SU-DHL-6 (cell line): ENCODE data around the gene WWOX.

Experiments
- EZH2phosphoT487 ChIP-seq: fragments of 200-600 bp; sonication (generic), shearing (Covaris generic); conservative IDR thresholded peaks from 2 replicates; pipeline ENCODE4 v1.6.1; 2018; ENCODE audit warnings: mild to moderate bottlenecking, antibody characterized with exemption, low read length, moderate library complexity, mixed read lengths
- TF ChIP-seq, protein P1 (sequence below): fragments of 200-600 bp; sonication (generic); IDR thresholded peaks from one replicate; pipeline ENCODE4 v1.5.1; 2017; ENCODE audit warnings: antibody characterized with exemption, mild to moderate bottlenecking, low read length, moderate library complexity; ENCODE audit not compliant: insufficient read depth, poor library complexity, severe bottlenecking

DNA sequence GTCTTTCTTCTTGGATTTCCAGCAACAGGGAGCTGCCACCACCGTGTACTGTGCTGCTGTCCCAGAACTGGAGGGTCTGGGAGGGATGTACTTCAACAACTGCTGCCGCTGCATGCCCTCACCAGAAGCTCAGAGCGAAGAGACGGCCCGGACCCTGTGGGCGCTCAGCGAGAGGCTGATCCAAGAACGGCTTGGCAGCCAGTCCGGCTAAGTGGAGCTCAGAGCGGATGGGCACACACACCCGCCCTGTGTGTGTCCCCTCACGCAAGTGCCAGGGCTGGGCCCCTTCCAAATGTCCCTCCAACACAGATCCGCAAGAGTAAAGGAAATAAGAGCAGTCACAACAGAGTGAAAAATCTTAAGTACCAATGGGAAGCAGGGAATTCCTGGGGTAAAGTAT, 1112.1 kb downstream of the WWOX start:
- TF ChIP-seq, protein P1, sequence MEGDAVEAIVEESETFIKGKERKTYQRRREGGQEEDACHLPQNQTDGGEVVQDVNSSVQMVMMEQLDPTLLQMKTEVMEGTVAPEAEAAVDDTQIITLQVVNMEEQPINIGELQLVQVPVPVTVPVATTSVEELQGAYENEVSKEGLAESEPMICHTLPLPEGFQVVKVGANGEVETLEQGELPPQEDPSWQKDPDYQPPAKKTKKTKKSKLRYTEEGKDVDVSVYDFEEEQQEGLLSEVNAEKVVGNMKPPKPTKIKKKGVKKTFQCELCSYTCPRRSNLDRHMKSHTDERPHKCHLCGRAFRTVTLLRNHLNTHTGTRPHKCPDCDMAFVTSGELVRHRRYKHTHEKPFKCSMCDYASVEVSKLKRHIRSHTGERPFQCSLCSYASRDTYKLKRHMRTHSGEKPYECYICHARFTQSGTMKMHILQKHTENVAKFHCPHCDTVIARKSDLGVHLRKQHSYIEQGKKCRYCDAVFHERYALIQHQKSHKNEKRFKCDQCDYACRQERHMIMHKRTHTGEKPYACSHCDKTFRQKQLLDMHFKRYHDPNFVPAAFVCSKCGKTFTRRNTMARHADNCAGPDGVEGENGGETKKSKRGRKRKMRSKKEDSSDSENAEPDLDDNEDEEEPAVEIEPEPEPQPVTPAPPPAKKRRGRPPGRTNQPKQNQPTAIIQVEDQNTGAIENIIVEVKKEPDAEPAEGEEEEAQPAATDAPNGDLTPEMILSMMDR = no peak
- no peak for TF ChIP-seq EZH2phosphoT487
